Measurements from ENCODE around the gene BTC. TPM values are rescaled to one million over a fixed set of nuclear protein-coding genes. Genes with fewer than 3 reads are reported as not detected.

Gene BTC
- under 1 TPM in 2 of 4 donors, not detected in 2; 0.10 to 0.16 TPM for total RNA-seq

DNA sequence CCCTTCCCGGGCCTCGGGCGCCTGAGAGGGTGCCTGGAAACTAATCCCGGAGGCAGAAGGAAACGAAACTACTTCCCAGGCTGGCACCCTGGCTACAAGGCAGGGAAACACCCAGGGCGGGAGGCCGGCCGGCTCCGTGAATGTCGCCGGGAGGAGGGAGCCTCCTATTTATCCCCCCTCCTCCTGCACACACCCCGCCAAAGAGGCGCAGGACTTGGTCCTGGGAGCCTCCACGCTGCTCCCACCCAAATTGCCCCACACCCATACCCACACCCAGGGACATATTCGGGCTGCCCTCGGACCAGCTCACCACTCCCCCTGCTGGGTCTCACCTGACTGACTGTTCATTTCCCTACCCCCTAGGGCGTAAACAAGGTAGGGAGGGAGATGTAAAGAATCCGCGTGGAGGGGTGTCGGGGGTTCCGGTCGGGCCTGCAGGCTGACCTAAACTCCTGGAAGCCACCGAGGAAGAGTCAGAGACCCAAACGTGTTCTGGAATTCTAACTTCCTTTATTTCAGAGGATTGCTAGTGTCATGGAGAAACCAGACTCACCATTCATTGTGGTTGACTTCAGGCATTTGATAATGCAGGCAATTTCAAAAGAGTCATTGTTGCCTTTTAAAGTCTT is at the start of gene BTC:
Gene BTC (minus strand): TSS at position 142 of the 629 bp plus-strand sequence. CDS start 198 bp downstream, outside the sequence.
- in situ Hi-C loops (cut with MboI; ENCODE audit: low sequenced_read_pairs in 4 of 4) (no loop called here), intact Hi-C loops (cut with DNase I; ENCODE audit: low total_unique reads) (no loop called here)
- Histone ChIP-seq H3K9me3 (no peaks in the 10 kb centered on the region), H3K27me3 (peaks cover 0 to 7% (median 6%) of the 10 kb centered on the region in 3 donors), H3K4me3 (peak within 1 kb of the TSS; percentile 53 to 61 (median 60)), H3K4me1 (no peaks in the 10 kb centered on the region), H3K36me3 (no peaks in the 10 kb centered on the region), H3K27ac (peak within 1 kb of the TSS in 2 of 4 donors; percentile 34 to 66)
- ATAC-seq (peak; percentile 30 to 51), DNase-seq (peak in 1 of 2 donors; percentile 12)
- no peak for TF ChIP-seq POLR2A (IDR thresholded peaks at IDR 0.05)
- TF ChIP-seq CTCF (IDR thresholded peaks at IDR 0.05 in 4 of 5, conservative IDR thresholded peaks at IDR 0.05 in 1 of 5) = peak in 1 of 5 experiments; percentile 19

DNA sequence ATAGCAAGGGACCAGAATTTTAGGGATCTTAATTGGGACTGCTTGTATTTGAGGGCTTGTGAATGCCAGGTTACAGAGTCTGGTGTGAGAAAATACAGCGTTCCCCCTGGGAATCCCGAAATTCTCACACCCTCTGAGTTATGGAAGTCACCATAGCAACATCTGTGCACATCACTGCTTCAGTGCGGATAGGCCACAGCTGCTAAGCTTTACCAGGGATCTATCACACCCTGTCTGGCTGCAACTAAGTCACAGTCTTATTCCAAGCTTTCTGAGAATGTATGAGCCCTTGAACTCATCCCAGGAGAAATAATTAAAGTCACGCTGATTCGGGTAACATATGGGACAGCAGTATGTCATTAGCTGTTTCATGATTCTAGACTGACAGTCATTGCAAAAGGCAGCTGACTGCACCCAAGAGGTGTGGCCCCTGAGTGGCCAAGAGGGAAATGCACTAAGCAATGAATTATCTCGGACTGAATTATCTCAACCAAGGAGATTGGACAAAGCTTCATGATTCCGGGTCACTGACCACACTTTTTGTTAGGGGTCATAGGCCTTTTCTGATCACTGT is 46.7 kb upstream of the BTC start:
- no peak for DNase-seq
- no peak overlapping the region for H3K27ac ChIP-seq
- no peaks in the 10 kb centered on the region for H3K27me3 ChIP-seq
- no peaks in the 10 kb centered on the region for H3K9me3 ChIP-seq
- ATAC-seq = no peak
- no peaks in the 10 kb centered on the region for H3K36me3 ChIP-seq
- in situ Hi-C loops (cut with MboI; ENCODE audit: low sequenced_read_pairs in 4 of 4) (no loop called here), intact Hi-C loops (cut with DNase I; ENCODE audit: low total_unique reads) (no loop called here)
- H3K4me3 ChIP-seq = no peak overlapping the region
- no peak for TF ChIP-seq CTCF (IDR thresholded peaks at IDR 0.05 in 4 of 5, conservative IDR thresholded peaks at IDR 0.05 in 1 of 5)
- no peak for TF ChIP-seq POLR2A (IDR thresholded peaks at IDR 0.05)
- H3K4me1 ChIP-seq = no peaks in the 10 kb centered on the region

GRCh38 chr4:74838746-74839370 is 44.5 kb upstream of the BTC start:
- no peak overlapping the region for H3K27ac ChIP-seq
- H3K36me3 ChIP-seq = no peaks in the 10 kb centered on the region
- TF ChIP-seq POLR2A (IDR thresholded peaks at IDR 0.05) (no peak), CTCF (IDR thresholded peaks at IDR 0.05 in 4 of 5, conservative IDR thresholded peaks at IDR 0.05 in 1 of 5) (no peak)
- DNase-seq (no peak), ATAC-seq (no peak)
- no peak overlapping the region for H3K4me3 ChIP-seq
- no peaks in the 10 kb centered on the region for H3K9me3 ChIP-seq
- H3K27me3 ChIP-seq = no peaks in the 10 kb centered on the region
- intact Hi-C loops (cut with DNase I; ENCODE audit: low total_unique reads) = no loop called here
- no peaks in the 10 kb centered on the region for H3K4me1 ChIP-seq
- in situ Hi-C loops (cut with MboI; ENCODE audit: low sequenced_read_pairs in 4 of 4) = no loop called here

DNA sequence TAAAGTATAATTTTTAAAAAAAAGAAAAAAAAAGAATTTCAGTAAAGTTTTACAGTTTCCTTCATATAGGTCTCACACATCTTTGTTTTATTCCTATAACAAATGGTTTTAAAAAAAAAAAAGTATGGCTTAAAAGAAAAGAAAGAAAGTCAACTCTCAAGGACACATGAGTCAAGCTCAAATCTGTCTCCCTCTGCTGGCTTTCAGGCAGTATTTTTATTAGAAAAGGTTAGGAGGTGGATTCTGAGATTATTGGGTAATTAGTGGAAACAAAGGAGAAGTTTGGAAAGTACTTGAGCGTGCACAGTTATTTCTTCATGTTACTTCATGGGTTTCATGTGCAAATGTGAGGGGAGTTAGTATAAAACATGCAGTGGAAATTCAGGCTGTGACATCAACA is 36.6 kb upstream of the BTC start:
- H3K27me3 ChIP-seq = no peaks in the 10 kb centered on the region
- no peaks in the 10 kb centered on the region for H3K4me1 ChIP-seq
- no peaks in the 10 kb centered on the region for H3K9me3 ChIP-seq
- no peak overlapping the region for H3K4me3 ChIP-seq
- H3K36me3 ChIP-seq = no peaks in the 10 kb centered on the region
- ATAC-seq = no peak
- no peak for TF ChIP-seq CTCF (IDR thresholded peaks at IDR 0.05 in 4 of 5, conservative IDR thresholded peaks at IDR 0.05 in 1 of 5)
- no peak for TF ChIP-seq POLR2A (IDR thresholded peaks at IDR 0.05)
- intact Hi-C loops (cut with DNase I; ENCODE audit: low total_unique reads) = no loop called here
- no peak overlapping the region for H3K27ac ChIP-seq
- DNase-seq = no peak
- in situ Hi-C loops (cut with MboI; ENCODE audit: low sequenced_read_pairs in 4 of 4) = no loop called here
